HG02973 (cell line): Measurements from ENCODE around the gene HOXD13.

ENCODE experiments used
- ATAC-seq: cut with Tn5 transposase; IDR thresholded peaks from one replicate; pipeline ENCODE4 v1.9.1; 2021; ENCODE audit warnings: moderate library complexity; ENCODE audit not compliant: unreplicated experiment

The HOXD13 gene

DNA sequence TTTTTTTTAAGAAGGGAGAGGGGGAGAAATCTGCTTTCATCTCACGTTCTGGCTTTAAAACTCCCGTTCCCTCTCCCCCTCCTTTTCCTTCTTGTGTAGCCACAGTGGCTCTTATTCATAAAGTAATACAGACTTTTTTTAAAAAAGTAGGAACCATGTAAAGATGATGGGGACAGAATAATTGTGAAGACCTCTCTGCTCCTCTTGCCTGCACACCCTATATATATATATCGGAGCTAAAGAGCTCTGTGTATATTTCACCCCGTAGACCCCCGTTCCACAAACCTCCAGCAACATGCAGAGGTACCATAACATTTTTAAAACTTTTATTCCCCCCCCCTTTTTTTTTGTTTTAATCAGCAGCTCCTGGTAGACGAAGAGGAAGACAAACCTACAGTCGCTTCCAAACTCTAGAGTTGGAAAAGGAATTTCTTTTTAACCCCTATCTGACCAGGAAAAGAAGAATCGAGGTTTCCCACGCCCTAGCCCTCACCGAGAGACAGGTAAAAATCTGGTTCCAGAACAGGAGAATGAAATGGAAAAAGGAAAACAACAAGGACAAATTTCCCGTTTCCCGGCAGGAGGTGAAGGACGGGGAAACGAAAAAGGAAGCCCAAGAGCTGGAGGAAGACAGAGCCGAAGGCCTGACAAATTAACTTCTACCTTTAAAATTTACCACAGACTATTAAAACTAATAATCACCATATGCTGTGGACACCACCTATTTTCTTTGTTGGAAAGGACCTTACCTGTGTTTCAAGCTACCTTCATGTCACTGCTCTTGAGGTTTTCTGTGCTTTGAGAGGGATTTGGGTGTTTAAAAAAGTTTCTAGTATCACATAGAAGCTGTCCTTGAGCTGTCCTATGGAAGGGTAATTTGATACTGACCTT, 38.7 kb downstream of the HOXD13 start:
- no peak for ATAC-seq

GRCh38 chr2:176131848-176132158, 39.3 kb downstream of the HOXD13 start:
- ATAC-seq, result no peak

DNA sequence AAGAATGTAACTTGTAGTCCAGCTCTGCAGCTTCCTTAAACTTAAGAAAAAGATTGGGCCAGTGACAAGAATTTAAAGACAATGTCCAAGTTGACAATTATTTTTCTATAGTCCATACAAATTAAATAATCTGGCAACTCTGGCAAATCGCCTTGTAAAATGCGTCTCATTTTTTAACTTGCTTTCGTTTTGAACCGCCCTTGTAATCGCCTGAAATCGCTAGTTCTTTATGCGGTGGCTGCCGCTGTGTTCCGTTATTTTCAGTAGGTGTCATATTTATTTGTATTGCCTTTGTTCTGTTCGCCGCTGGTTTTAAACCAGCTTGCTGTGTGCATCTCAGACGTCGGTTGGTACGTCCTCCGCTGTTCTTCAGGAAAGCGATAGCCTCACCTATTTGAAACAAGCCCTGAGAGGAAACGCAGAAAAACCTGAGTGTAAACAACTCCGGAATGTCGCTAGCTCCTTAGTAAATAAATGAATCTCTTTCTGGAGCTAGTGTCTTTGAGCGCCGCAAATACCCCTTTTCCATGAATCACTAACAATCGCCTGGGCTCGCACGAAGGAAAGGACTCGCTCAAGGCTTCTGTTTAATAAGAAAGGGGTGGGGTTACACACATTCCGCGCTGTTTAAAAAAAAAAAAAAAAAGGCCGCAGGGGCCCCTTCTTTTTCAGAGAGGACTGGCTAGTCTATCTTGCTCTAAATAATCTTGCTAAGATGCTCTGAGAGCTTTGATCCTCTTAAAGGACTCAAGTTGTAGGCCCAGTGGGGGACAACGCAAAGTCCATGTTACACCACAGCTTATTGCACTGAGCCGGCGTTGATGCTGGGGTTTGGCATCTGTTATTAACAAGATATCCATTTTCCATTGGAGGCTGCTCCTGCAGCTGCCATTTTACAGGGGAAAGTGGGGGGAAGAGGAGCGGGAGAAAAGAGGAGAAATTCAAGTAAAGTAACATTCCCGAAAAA, 40.0 kb downstream of the HOXD13 start:
- ATAC-seq, result no peak

- ATAC-seq, result no peak
These were observed 40.9 kb downstream of the HOXD13 start for GRCh38 chr2:176133389-176133788.

- no peak for ATAC-seq
These were observed 41.5 kb downstream of the HOXD13 start for GRCh38 chr2:176134035-176134434.

GRCh38 chr2:176135035-176135440, 42.5 kb downstream of the HOXD13 start:
- ATAC-seq, result no peak

GRCh38 chr2:176136374-176137251, 44.1 kb downstream of the HOXD13 start:
- no peak for ATAC-seq

GRCh38 chr2:176137252-176137580, 44.7 kb downstream of the HOXD13 start:
- no peak for ATAC-seq

DNA sequence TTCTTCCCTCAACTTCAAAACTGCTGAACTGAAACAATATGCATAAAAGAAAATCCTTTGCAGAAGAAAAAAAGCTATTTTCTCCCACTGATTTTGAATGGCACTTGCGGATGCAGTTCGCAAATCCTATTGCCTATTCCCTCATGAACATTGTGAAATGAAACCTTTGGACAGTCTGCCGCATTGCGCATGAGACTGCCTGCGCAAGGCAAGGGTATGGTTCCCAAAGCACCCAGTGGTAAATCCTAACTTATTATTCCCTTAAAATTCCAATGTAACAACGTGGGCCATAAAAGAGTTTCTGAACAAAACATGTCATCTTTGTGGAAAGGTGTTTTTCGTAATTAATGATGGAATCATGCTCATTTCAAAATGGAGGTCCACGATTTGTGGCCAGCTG, 45.4 kb downstream of the HOXD13 start:
- ATAC-seq, result no peak

GRCh38 chr2:176138526-176138922, 46.0 kb downstream of the HOXD13 start:
- no peak for ATAC-seq

DNA sequence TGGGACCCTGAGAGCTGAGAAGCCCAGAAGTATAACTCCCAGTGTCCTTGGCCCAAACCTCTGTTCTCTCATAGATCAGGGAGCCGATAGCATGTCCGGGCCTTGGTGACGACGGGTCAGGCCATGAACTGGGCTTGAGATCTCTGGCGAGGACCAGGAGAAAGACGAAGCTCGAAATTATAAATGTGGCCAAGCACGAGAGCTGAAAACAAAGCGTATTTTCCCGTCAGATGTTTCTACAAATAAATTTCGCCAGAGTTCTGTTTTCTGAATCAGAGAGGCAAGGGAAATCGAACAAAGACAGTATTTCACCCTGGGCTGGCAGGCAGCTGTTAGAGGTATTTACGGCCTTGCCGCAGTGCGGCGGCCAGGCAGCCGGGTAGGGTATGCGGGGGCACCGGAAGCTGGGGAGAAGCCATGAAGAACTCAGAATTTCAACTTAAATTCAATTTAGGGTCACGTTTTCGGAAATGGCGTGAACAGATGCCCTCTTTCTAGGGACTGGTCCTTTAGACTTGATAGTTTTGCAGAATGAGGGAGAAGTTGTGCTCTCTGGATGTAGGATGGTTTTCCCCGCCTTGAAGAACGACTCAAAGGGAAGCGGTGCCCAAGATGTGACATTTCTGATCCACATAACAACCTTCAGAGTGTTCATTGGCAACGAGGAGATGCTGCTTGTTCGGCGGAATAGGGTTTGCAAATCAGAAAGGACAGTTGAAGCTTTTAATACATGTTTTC, 46.6 kb downstream of the HOXD13 start:
- ATAC-seq, result no peak

GRCh38 chr2:176139661-176140512, 47.4 kb downstream of the HOXD13 start:
- ATAC-seq, result no peak

DNA sequence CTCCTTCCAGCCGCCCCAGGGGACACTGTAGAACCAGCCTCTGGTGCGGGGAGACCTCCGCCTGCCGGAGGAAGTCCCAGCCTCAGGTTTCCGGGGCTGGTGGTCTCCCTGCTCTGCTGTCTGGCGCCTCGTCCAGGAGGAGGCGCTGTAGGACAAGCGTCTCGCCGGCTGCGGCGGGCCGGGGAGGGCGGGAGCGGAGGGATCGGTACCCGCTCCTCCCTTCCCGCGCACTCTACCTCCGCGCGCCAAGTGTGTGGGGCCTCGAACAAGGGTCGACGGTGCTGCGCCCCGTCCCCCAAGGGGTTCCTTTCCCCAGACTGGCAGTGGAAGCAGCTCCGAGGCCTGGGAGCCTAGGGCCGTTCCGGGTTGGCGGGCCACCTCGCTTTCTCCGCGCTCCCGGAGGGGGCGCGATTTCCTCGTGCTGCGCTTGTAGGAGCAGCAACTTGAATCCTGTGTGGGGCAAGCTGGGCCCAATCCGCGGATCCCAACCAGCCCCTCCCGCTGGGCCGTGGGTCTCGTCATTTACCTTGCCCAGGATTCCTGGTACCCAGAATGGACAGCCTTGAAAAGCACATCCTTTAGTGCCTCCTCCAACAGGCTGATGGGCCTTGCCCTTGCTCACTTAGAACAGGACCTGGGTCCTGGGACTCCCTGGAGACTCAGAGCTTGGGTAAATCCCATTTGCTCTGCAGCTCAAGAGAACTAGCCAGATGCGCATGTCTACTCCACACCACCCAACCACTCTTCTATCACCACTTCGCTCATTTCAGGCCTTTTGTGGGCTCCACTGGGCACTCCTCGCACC, 48.2 kb downstream of the HOXD13 start:
- ATAC-seq, result peak; percentile 92

GRCh38 chr2:176142281-176142680, 49.8 kb downstream of the HOXD13 start:
- ATAC-seq, result no peak
